Activated effector memory CD4-positive, alpha-beta T cell treated with Interleukin-2 at 50 U/mL for 16 hours (primary cell): ENCODE measurements around the gene FIBP.

Source experiments
- DNase-seq: peaks from one replicate; pipeline ENCODE4 v3.0.0-alpha.2; 2020

The FIBP gene

DNA sequence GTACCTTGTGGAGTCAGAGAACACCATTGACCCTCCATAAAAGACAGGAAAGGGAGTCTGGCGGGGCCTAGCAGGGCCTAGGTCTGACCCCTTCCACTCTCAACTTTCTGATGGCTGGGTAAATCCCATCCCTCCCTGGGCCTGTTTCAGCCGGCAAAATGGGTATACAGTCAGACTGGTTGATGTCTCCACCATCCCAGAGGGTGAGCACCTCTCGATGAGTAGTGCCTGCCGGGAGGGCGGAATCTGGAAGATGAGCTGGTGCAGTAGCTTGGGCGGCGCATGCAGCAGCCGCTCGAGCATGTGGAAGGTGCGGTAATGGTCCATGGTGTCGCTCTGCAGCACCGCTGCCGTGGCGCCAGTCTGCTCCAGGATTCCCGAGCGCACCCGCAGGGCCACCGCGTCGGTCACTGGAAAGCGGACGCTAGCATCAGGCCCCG lies 528 bp downstream of the FIBP start:
- DNase-seq = no peak

DNA sequence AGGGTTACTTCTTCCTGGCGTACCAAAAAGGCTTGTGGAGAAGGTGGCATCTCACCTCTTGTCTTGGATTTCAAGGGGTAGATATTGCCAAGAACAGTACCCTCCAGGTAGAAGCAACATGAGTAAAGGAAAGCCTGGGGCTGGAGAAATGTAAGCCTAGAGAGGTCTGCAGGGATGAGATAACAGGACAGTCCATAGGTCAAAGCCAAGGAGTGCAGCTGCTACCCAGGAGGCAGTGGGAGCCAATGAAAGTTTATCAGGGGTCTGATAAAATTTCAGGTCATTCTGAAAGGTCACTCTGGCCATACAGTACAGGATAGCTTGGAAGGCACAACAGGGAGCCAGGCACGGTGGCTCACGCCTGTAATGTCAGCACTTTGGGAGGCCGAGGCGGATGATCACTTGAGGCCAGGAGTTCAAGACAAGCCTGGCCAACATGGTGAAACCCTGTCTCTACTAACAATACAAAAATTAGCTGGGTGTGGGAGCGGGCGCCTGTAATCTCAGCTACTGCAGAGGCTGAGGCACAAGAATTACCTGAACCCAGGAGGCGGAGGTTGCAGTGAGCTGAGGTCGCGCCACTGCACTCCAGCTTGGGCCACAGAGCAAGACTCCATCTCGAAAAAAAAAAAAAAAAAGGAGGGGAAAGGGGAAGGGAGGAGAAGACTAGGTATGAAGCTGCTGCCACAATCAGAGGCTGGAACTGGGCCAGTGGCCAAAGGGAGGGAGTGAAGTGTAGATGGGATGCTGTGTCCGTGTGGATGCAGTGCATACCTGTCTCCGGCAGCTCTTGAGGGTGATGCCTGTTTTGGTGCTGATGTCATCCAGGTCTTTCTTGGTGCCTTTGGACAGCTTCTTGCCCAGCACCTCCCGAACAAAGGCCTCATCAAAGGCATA lies 1.2 kb downstream of the FIBP start:
- no peak for DNase-seq

DNA sequence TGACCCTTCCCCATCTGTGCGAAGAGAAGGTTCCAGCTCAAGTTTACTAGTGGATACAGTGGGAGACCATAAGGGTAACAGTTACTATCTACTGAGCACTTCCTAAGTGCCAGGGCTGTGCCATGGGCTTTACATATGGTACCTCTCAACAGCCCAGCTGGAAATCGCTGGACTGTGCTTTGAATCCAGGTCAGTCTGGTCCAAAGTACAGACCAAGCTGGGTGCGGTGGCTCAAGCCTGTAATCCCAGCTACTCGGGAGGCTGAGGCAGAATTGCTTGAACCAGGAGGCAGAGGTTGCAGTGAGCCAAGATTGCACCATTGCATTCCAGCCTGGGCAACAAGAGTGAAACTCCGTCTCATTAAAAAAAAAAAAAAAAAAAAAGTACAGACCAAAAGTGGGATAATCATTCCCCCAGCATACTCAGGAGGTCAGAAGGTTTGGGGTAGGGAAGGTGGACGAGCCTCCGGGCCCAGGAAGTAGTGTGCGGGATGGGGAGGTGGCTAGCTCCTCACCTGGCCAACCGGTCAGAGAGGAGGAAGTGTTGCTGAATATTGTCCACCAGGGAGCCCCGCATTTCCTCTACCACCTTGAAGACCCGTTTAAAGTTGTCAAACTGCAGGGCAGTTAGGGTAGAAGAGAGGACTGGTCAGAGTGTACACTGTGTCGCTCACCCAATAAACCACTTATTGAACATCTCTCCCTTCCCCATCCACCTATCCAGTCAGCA lies 2.3 kb downstream of the FIBP start:
- DNase-seq = no peak

DNA sequence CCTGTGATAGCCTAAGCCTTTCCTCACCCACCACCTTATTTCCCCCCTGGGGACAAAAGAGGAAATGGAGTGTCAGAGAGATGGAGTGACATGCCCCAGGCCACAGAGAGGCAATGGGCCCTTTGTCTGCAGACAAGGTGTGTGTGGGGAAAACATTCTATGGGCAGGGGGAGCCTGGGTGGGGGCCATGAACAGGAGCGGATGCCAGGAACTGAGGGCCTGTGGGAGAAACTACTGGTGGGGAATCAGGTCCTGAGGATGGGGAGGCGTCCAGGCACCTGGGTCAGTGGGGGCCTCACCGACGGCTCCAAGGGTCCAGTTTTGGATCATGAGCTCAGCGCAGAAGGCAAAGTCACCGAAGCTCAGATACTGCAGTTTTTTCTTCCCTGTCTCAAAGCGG lies 3.0 kb downstream of the FIBP start:
- DNase-seq = no peak

DNA sequence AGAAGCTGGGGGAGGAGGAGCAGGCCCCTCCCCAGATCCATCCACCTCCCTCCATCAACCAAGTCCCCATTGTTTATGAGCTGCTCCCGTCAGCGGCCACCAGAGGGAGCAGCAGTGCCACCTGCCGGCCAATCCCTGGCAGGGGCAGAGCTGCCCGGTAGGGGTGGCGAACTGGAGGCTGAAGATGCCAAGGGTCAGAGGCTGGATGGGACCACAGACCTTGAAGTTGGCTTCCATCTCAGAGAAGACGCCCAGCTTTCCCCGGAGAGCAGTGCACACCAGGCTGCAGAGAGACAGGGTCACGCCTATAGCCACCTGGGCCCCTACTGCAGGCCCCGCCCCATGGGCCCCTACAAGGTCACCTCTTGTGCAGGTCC lies 3.6 kb downstream of the FIBP start:
- peak; percentile 73 for DNase-seq

DNA sequence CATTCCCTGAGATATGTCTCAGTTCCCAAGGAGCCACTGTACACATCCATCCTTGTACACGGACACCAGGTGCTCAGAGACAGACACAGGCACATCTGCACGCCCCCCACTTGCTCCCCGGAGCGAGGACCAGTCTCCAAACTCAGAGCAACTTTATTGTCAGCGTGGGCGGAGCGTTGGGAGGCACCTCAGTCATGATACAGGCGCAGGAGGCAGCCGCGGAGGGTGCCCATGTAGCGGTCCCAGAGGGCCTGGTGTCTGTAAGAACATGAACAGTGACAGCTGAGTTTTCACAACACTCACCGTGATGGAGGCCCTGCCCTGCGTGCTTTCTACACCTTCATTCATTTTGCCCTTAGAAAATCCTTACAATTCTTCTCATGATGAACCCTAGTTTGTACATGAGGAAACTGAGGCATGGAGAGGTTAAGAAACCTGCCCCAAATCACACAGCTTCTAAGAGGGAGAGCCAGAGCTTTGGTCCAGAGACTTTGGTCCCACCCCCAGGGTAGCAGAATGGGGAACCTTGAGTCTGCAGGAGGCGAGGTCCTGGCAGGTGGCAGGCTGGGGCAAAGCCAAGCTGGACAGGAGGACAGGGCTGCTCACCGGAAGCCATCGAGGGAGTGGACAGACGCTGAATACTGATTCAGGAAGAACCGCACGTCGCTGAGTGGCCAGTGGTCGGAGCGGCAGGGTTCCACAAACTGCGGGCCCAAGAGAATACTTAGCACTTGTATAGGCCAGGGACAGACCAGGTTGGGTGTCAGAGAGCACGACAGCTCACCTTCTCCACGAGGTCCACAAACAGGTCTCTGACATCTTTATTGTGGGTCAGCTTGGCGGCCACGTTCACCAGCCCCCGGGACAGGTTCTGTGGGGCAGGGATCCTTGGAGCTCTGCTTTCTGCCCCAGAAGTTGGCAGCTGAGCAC lies 4.2 kb downstream of the FIBP start:
- no peak for DNase-seq

DNA sequence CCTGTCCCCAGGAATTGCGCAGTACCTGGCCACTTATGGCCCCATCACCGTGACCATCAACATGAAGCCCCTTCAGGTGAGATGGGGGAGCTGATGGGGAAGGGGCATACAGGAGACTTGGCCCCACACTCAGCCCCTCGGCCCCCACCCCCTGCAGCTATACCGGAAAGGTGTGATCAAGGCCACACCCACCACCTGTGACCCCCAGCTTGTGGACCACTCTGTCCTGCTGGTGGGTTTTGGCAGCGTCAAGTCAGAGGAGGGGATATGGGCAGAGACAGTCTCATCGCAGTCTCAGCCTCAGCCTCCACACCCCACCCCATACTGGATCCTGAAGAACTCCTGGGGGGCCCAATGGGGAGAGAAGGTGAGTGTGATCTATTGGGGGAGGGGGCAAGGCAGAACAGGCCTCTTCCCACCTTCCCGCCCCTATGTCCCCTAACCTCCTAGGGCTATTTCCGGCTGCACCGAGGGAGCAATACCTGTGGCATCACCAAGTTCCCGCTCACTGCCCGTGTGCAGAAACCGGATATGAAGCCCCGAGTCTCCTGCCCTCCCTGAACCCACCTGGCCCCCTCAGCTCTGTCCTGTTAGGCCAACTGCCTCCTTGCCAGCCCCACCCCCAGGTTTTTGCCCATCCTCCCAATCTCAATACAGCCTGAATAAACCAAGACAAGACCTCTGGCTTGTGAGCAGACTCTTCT lies 5.1 kb downstream of the FIBP start:
- DNase-seq = no peak

DNA sequence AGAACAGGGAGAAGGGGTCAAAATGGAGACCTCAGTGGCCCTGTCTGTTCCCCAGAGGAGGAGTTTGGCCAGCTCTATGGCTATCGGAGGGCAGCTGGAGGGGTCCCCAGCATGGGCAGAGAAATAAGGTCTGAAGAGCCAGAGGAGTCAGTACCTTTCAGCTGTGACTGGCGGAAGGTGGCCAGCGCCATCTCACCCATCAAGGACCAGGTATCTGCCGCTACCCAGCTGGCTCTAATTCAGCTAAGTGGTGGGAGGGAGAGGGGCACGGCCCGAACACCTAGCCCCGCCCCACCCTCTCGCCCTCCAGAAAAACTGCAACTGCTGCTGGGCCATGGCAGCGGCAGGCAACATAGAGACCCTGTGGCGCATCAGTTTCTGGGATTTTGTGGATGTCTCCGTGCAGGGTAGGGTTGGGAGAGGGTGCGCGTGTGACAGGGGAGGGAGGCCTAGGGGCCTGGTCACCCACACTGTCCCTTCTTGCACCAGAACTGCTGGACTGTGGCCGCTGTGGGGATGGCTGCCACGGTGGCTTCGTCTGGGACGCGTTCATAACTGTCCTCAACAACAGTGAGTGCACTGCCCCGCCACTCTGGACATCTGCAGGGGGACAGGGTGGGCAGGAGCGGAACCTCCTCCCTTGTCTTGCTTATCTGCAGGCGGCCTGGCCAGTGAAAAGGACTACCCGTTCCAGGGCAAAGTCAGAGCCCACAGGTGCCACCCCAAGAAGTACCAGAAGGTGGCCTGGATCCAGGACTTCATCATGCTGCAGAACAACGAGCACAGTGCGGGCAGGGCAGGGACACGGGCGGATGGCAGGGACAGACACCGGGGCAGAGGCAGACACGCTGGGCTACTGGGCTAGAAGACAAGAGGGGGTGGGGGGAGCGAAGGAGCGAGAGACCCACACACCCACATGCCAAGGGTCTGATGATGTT lies 5.9 kb downstream of the FIBP start:
- DNase-seq = no peak

DNA sequence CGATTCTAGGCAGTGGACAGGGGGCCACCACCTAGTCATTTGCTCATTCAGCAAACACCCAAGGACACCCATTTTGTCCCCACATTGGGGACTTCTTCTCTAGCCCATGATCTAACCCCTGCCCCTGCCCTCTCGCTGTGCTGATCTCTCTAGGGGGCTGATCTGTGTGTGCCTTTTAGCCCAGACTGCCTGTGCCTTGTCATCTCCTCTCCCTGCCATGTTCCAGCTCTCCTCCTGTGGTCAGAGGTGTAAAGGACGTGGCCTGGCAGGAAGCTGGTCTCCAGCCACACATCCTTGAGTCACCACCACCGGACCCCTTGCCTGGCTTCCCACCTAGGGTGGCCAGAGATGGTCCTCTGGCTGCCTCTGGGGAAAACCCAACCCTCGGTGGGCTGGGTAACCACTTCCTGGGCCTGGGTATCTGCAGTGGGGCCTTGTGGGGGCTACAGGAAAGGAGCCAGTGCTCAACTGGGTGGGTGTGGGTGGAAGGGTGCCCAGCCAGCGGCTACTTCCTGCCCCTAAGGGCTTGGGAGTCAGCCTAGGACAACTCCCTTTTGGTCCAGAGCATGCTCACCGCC lies 7.3 kb downstream of the FIBP start:
- no peak for DNase-seq

DNA sequence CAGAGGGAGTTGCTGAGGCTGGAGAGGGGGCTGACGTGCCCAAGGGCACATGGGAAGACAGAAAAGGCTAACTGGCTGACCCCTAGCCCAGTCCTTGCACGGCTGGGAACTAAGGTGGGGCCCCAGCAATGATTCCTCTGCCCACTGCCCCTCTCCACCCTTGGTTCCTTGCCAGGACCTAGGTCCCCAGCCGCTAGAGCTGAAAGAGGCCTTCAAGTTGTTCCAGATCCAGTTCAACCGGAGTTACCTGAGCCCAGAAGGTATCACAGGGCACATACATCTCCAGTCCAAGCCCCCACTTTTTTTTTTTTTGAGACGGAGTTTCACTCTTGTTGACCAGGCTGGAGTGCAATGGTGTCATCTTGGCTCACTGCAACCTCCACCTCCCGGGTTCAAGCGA lies 8.2 kb downstream of the FIBP start:
- no peak for DNase-seq

DNA sequence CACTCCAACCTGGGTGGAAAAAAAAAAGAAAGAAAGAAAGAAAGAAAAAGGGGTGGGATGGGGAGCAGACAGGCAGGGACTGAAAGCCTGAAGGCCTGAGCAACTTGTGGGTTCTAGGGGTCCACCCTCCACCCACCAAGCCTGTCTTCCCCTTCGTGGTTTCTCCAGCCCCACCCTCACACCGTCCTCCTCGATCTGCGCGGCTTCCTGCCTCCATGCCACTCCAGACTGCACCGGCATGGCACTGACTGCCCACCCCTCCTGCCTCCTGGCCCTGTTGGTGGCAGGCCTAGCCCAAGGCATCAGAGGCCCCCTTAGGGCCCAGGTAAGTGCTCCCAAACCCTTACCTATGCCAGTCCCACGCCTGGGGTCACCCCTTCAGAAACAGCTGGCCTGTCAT lies 8.7 kb downstream of the FIBP start, which contains the start of gene CTSW:
TSS of gene CTSW (plus strand) at position 221 of the 400 bp plus-strand sequence. CDS start at position 239, 18 bp downstream.
- peak; percentile 38 for DNase-seq

DNA sequence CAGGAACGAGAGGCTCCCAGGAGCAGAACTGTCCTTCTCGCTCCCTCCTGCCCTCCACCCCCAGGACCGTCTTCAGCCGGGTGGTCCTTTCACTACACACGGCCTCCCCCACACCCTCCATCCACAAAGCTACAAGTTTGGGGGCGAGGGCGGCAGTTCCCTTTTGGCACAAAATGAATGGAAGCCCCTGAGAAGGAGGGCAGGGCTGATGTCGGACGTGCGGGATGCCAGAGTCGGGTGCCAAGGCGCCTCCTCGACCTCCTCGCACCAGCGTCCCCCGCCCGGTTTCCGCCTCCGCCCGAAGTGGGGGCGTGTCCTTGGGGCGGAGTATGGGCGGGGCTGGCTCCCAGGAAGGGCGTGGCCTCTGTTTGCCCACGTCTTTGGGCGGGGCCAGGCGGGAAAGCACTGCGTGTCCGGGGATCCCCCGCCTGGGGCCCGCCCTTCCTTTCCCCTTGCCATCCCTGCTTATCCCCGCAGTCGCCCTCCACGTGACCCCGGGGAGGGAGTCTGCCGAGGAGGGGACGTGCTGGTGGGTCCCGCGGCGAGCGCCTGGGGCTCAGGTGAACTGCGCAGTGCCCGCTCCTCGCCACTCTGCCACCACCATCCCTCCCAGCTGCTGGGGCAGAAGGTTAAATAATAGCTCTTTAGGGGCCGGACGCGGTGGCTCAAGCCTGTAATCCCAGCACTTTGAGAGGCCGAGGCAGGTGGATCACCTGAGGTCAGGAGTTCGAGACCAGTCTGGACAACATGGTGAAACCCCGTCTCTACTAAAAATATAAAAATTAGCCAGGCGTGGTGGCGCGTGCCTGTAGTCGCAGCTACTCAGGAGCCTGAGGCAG lies 14.7 kb downstream of the FIBP start:
- peak; percentile 97 for DNase-seq

DNA sequence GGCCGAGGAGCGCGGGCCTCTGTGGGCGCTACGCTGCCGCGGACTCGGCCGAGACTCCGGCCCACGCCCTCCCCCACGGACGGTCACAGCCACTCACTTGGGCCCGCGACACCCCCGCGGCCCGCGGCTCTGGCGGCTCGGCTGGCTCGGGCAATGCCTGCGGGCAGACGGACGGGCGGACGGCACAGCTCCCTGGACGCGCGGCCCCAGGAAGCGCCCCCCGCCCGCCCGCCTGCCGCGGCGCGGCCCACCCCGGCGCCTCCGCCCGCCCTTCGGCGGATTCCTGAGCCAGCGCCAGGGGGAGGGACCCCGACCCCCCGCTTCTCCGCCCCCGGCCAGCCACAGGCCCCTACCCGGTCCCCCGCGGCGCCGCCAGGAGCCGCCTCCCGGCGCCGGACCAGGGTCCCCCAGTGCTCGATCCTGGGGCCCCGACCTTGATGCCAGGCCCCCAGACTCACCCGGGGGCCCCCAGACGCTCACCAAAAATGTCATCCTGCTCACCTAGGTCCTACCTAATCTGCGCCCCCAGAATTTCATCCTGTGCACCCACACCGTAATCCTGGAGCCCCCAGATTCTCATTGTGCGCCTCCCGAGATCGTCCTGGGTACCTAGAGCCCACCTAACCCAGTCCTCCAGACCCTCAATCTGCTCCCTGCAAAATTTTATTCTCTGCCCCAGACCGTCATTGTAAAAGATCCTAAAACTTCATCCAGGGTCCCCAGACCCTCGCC lies 15.5 kb downstream of the FIBP start, which contains the start of gene EFEMP2:
TSS of gene EFEMP2 (minus strand) at position 215 of the 732 bp plus-strand sequence. CDS start 446 bp downstream, outside the sequence.
- no peak for DNase-seq

DNA sequence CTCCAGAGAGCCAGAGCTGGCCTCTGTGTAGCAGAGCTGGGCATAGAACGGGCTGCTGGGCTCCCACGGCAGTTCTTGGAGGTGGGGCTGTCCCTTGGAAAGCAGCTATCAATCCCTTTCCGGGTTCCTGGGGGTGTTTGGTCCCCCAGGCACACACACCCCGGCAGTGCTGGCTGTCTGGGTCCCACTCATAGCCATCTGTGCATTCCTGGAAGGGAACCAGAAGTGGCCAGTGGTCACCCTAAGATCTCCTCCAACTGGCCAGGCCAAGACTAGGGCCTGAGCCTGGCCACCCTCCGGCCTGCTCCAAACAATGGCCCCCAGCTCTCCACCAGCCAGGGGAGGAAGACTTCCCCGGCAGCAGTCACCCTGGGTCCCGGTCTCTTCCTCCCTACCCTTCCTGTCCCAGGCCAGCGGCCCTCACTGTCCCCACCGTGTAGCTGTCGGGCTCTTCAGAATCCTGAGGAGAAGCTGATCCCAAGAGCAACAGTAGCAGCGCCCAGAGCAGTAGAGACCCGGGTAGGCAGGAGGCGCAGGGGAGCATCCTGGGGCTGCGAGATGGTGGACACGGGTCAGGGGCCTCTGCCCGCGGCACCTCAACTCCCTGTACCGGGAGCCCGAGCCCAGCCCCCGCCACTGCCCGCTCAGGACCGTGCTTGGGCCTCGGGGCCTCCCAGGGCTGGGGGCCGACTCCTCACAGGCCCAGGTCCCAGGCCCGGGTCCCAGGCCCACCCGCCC lies 16.3 kb downstream of the FIBP start:
- DNase-seq = no peak

DNA sequence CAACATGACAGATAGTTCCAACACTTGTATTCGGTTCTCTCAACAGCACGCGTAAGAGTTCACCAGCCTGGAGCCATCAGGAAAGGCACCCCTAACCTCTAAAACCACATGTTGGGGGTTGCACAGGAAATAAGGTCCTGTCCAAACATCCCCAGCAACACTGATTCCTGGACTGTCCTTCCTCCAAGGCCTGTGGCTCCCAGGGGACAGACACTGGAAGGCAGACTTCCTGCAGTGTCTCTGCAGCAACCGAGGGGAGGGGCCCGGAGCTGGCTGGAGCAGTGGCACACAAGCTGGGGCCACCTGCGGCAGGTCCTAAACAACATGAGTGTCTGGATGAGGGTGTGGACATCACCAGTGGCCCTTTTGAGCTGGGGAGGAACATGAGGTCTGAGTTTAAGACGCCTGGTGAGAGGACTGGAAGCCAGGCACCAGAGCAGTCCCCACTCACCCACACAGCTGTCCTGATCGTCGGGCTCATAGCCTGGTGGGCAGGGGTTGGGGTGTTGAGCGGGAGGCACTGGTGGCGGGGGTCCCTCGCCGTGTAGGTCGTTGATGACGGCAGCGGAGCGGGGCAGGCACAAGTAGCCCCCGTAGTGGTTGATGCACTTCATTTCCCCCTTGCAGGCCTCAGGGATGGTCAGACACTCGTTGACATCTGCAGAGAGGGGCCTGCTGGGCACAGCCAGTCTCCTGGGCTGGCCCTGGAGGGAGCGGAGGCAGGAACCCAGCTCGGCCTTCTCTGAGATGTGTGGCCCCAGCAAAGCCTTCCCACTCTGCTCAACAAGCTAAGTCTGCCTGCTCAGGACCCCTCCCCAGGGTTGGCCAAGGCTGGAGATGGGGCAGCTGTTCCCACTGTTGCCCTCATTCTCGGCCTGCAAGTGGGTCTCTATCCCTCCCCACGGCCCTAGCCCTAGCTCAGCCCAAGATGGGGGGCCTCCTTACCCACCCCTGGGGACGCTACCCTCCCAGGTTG lies 17.3 kb downstream of the FIBP start:
- DNase-seq = no peak

DNA sequence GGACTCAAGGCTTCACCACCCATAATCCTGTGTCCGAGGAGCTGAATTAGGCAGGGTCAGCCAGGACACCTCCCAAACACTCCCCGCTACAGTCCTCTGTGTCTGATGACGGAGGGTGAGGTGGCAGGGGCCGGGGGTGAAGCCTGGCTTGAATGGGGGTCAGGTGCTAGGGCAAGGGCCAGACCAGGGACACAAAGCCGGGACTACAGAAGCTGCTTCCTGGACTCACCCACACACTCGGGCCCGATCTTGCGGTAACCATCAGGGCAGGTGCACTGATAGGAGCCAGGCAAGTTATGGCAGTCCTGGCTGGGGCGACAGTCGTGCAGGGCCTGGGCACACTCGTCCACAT lies 18.0 kb downstream of the FIBP start:
- no peak for DNase-seq
